ENCODE results near the gene TDRD12.
"Not testable (repeated sequence)": the region's sequence is repeated elsewhere in the genome, so short reads cannot be mapped to it uniquely, and the experiment has no call there.

Gene TDRD12

GRCh38 chr19:32773126-32773525, 53.6 kb downstream of the TDRD12 start:
- no peak overlapping the region for H3K27ac ChIP-seq (ENCODE audit: low read length)
- no peaks in the 10 kb centered on the region for H3K79me2 ChIP-seq (ENCODE audit: low read length)
- H3K36me3 ChIP-seq (replicated peaks; ENCODE audit: low read depth, low read length): no peaks in the 10 kb centered on the region
- no peaks in the 10 kb centered on the region for H4K20me1 ChIP-seq (ENCODE audit: insufficient read depth, low read length)
- no peak overlapping the region for H3K9ac ChIP-seq (ENCODE audit: low read length)
- H3K9me3 ChIP-seq (ENCODE audit: insufficient read depth, low read length): no peaks in the 10 kb centered on the region
- H3K4me1 ChIP-seq (ENCODE audit: low read length): peaks cover 14% of the 10 kb centered on the region
- no peak overlapping the region for H2AFZ ChIP-seq (ENCODE audit: low read depth, low read length)
- no peak overlapping the region for H3K4me3 ChIP-seq (ENCODE audit: low read length)
- H3K27me3 ChIP-seq (ENCODE audit: low read depth, low read length): peaks cover 12% of the 10 kb centered on the region; the same call in 1 of the 2 replicates
- TF ChIP-seq EZH2phosphoT487 (IDR thresholded peaks at IDR 0.05; ENCODE audit: low read depth) (no peak), CTCF (IDR thresholded peaks at IDR 0.05; ENCODE audit: low read depth, low read length) (no peak)
- H3K4me2 ChIP-seq (ENCODE audit: low read length): no peak overlapping the region

- Histone ChIP-seq H3K9ac (ENCODE audit: low read length) (no peak overlapping the region), H3K4me2 (ENCODE audit: low read length) (no peak overlapping the region), H3K4me3 (ENCODE audit: low read length) (no peak overlapping the region), H3K27me3 (ENCODE audit: low read depth, low read length) (no peaks in the 10 kb centered on the region), H3K27ac (ENCODE audit: low read length) (no peak overlapping the region), H4K20me1 (ENCODE audit: insufficient read depth, low read length) (no peaks in the 10 kb centered on the region), H3K79me2 (ENCODE audit: low read length) (no peaks in the 10 kb centered on the region), H2AFZ (ENCODE audit: low read depth, low read length) (no peak overlapping the region), H3K36me3 (replicated peaks; ENCODE audit: low read depth, low read length) (no peaks in the 10 kb centered on the region), H3K4me1 (ENCODE audit: low read length) (peaks cover 14% of the 10 kb centered on the region), H3K9me3 (ENCODE audit: insufficient read depth, low read length) (no peaks in the 10 kb centered on the region)
- TF ChIP-seq CTCF (IDR thresholded peaks at IDR 0.05; ENCODE audit: low read depth, low read length) (no peak), EZH2phosphoT487 (IDR thresholded peaks at IDR 0.05; ENCODE audit: low read depth) (no peak)
Observed at GRCh38 chr19:32779082-32779481, 59.5 kb downstream of the TDRD12 start.

GRCh38 chr19:32781280-32781679, 61.7 kb downstream of the TDRD12 start:
- no peak overlapping the region for H3K4me2 ChIP-seq (ENCODE audit: low read length)
- no peaks in the 10 kb centered on the region for H3K9me3 ChIP-seq (ENCODE audit: insufficient read depth, low read length)
- H3K36me3 ChIP-seq (replicated peaks; ENCODE audit: low read depth, low read length): no peaks in the 10 kb centered on the region
- no peaks in the 10 kb centered on the region for H3K27me3 ChIP-seq (ENCODE audit: low read depth, low read length)
- no peaks in the 10 kb centered on the region for H4K20me1 ChIP-seq (ENCODE audit: insufficient read depth, low read length)
- no peak overlapping the region for H3K27ac ChIP-seq (ENCODE audit: low read length)
- H3K79me2 ChIP-seq (ENCODE audit: low read length): no peaks in the 10 kb centered on the region
- H3K4me3 ChIP-seq (ENCODE audit: low read length): no peak overlapping the region
- TF ChIP-seq CTCF (IDR thresholded peaks at IDR 0.05; ENCODE audit: low read depth, low read length): no peak
- no peak for TF ChIP-seq EZH2phosphoT487 (IDR thresholded peaks at IDR 0.05; ENCODE audit: low read depth)
- no peak overlapping the region for H2AFZ ChIP-seq (ENCODE audit: low read depth, low read length)
- H3K4me1 ChIP-seq (ENCODE audit: low read length): peaks cover 11% of the 10 kb centered on the region
- no peak overlapping the region for H3K9ac ChIP-seq (ENCODE audit: low read length)

- H2AFZ ChIP-seq (ENCODE audit: low read depth, low read length); H3K36me3 ChIP-seq (replicated peaks; ENCODE audit: low read depth, low read length); H3K9ac ChIP-seq (ENCODE audit: low read length); H3K27ac ChIP-seq (ENCODE audit: low read length); H4K20me1 ChIP-seq (ENCODE audit: insufficient read depth, low read length); H3K79me2 ChIP-seq (ENCODE audit: low read length); H3K4me1 ChIP-seq (ENCODE audit: low read length); H3K4me3 ChIP-seq (ENCODE audit: low read length); H3K4me2 ChIP-seq (ENCODE audit: low read length); H3K9me3 ChIP-seq (ENCODE audit: insufficient read depth, low read length); H3K27me3 ChIP-seq (ENCODE audit: low read depth, low read length): not testable (repeated sequence)
Observed at GRCh38 chr19:32782089-32782488, 62.5 kb downstream of the TDRD12 start.

- not testable (repeated sequence) for H3K36me3 ChIP-seq (replicated peaks; ENCODE audit: low read depth, low read length); H4K20me1 ChIP-seq (ENCODE audit: insufficient read depth, low read length); H3K9ac ChIP-seq (ENCODE audit: low read length); H3K4me3 ChIP-seq (ENCODE audit: low read length); H3K4me1 ChIP-seq (ENCODE audit: low read length); H3K4me2 ChIP-seq (ENCODE audit: low read length); H2AFZ ChIP-seq (ENCODE audit: low read depth, low read length); H3K9me3 ChIP-seq (ENCODE audit: insufficient read depth, low read length); H3K27ac ChIP-seq (ENCODE audit: low read length); H3K79me2 ChIP-seq (ENCODE audit: low read length); H3K27me3 ChIP-seq (ENCODE audit: low read depth, low read length)
Observed at GRCh38 chr19:32787161-32787813, 67.7 kb downstream of the TDRD12 start.

GRCh38 chr19:32787895-32788294, 68.3 kb downstream of the TDRD12 start:
- not testable (repeated sequence) for H2AFZ ChIP-seq (ENCODE audit: low read depth, low read length); H3K4me3 ChIP-seq (ENCODE audit: low read length); H3K9me3 ChIP-seq (ENCODE audit: insufficient read depth, low read length); H3K9ac ChIP-seq (ENCODE audit: low read length); H4K20me1 ChIP-seq (ENCODE audit: insufficient read depth, low read length); H3K27ac ChIP-seq (ENCODE audit: low read length); H3K4me1 ChIP-seq (ENCODE audit: low read length); H3K79me2 ChIP-seq (ENCODE audit: low read length); H3K27me3 ChIP-seq (ENCODE audit: low read depth, low read length); H3K36me3 ChIP-seq (replicated peaks; ENCODE audit: low read depth, low read length); H3K4me2 ChIP-seq (ENCODE audit: low read length)
